ENCODE results near the gene TBC1D14. TPM values are rescaled to one million over a fixed set of nuclear protein-coding genes. Genes with fewer than 3 reads are reported as not detected.
"Not testable (repeated sequence)": the region's sequence is repeated elsewhere in the genome, so short reads cannot be mapped to it uniquely, and the experiment has no call there.

Gene TBC1D14
- polyA plus RNA-seq, 2 donors: 13.4 to 23.2 TPM

GRCh38 chr4:6906486-6906885 is 3.1 kb upstream of the TBC1D14 start:
- 85 to 94% methylated on average over 6 of the region's 6 CpGs for WGBS, 2 donors
- H3K4me1 ChIP-seq (ENCODE audit: control insufficient read depth in 2 of 2, insufficient read depth in 2 of 2, low read length in 1 of 2): peaks cover 0 to 16% of the 10 kb centered on the region in 2 donors
- not testable (repeated sequence) for H3K4me3 ChIP-seq (ENCODE audit: low read depth in 1 of 2, low read length in 2 of 2); H3K27me3 ChIP-seq (ENCODE audit: control insufficient read depth in 1 of 2, insufficient read depth in 2 of 2, low read length in 2 of 2); H3K9me3 ChIP-seq (ENCODE audit: control insufficient read depth in 2 of 2, insufficient read depth in 1 of 2, low read depth in 1 of 2, low read length in 1 of 2); H3K36me3 ChIP-seq (ENCODE audit: control insufficient read depth in 2 of 2, insufficient read depth in 2 of 2, low read length in 1 of 2); H3K27ac ChIP-seq (ENCODE audit: low read depth in 2 of 2, low read length in 1 of 2)

- Histone ChIP-seq H3K4me3 (ENCODE audit: low read depth in 1 of 2, low read length in 2 of 2) (no peak overlapping the region), H3K27ac (ENCODE audit: low read depth in 2 of 2, low read length in 1 of 2) (no peak overlapping the region), H3K9me3 (ENCODE audit: control insufficient read depth in 2 of 2, insufficient read depth in 1 of 2, low read depth in 1 of 2, low read length in 1 of 2) (no peaks in the 10 kb centered on the region), H3K36me3 (ENCODE audit: control insufficient read depth in 2 of 2, insufficient read depth in 2 of 2, low read length in 1 of 2) (no peaks in the 10 kb centered on the region), H3K27me3 (ENCODE audit: control insufficient read depth in 1 of 2, insufficient read depth in 2 of 2, low read length in 2 of 2) (no peaks in the 10 kb centered on the region), H3K4me1 (ENCODE audit: control insufficient read depth in 2 of 2, insufficient read depth in 2 of 2, low read length in 1 of 2) (peaks cover 0 to 18% of the 10 kb centered on the region in 2 donors)
- 24 to 32% methylated on average over 22 of the region's 22 CpGs for WGBS, 2 donors
Measured at GRCh38 chr4:6907658-6908191, 1.9 kb upstream of the TBC1D14 start.

GRCh38 chr4:6908432-6909112 is 1.1 kb upstream of the TBC1D14 start:
- Histone ChIP-seq H3K27me3 (ENCODE audit: control insufficient read depth in 1 of 2, insufficient read depth in 2 of 2, low read length in 2 of 2) (no peaks in the 10 kb centered on the region), H3K27ac (ENCODE audit: low read depth in 2 of 2, low read length in 1 of 2) (peak overlapping the region; percentile 88 to 98), H3K9me3 (ENCODE audit: control insufficient read depth in 2 of 2, insufficient read depth in 1 of 2, low read depth in 1 of 2, low read length in 1 of 2) (no peaks in the 10 kb centered on the region), H3K4me3 (ENCODE audit: low read depth in 1 of 2, low read length in 2 of 2) (peak overlapping the region; percentile 62 to 70), H3K4me1 (ENCODE audit: control insufficient read depth in 2 of 2, insufficient read depth in 2 of 2, low read length in 1 of 2) (peaks cover 0 to 18% of the 10 kb centered on the region in 2 donors), H3K36me3 (ENCODE audit: control insufficient read depth in 2 of 2, insufficient read depth in 2 of 2, low read length in 1 of 2) (no peaks in the 10 kb centered on the region)
- 20 to 26% methylated on average over 15 of the region's 15 CpGs for WGBS, 2 donors

GRCh38 chr4:6909970-6910339 is 329 bp downstream of the TBC1D14 start:
- Histone ChIP-seq H3K4me1 (ENCODE audit: control insufficient read depth in 2 of 2, insufficient read depth in 2 of 2, low read length in 1 of 2) (peaks cover 0 to 18% of the 10 kb centered on the region in 2 donors), H3K36me3 (ENCODE audit: control insufficient read depth in 2 of 2, insufficient read depth in 2 of 2, low read length in 1 of 2) (no peaks in the 10 kb centered on the region), H3K27me3 (ENCODE audit: control insufficient read depth in 1 of 2, insufficient read depth in 2 of 2, low read length in 2 of 2) (no peaks in the 10 kb centered on the region), H3K27ac (ENCODE audit: low read depth in 2 of 2, low read length in 1 of 2) (peak overlapping the region; percentile 29 to 56), H3K4me3 (ENCODE audit: low read depth in 1 of 2, low read length in 2 of 2) (peak overlapping the region; percentile 62 to 78), H3K9me3 (ENCODE audit: control insufficient read depth in 2 of 2, insufficient read depth in 1 of 2, low read depth in 1 of 2, low read length in 1 of 2) (no peaks in the 10 kb centered on the region)
- 0 to 1% methylated on average over 26 to 58 of the region's 58 CpGs for WGBS, 2 donors

- Histone ChIP-seq H3K9me3 (ENCODE audit: control insufficient read depth in 2 of 2, insufficient read depth in 1 of 2, low read depth in 1 of 2, low read length in 1 of 2) (no peaks in the 10 kb centered on the region), H3K27me3 (ENCODE audit: control insufficient read depth in 1 of 2, insufficient read depth in 2 of 2, low read length in 2 of 2) (no peaks in the 10 kb centered on the region), H3K27ac (ENCODE audit: low read depth in 2 of 2, low read length in 1 of 2) (peak overlapping the region in 1 of 2 donors; percentile 29), H3K4me3 (ENCODE audit: low read depth in 1 of 2, low read length in 2 of 2) (peak overlapping the region; percentile 62 to 78), H3K4me1 (ENCODE audit: control insufficient read depth in 2 of 2, insufficient read depth in 2 of 2, low read length in 1 of 2) (peaks cover 0 to 19% of the 10 kb centered on the region in 2 donors), H3K36me3 (ENCODE audit: control insufficient read depth in 2 of 2, insufficient read depth in 2 of 2, low read length in 1 of 2) (no peaks in the 10 kb centered on the region)
- WGBS, 2 donors: 14 to 17% methylated on average over 31 of the region's 31 CpGs
Measured at GRCh38 chr4:6910340-6910959, 824 bp downstream of the TBC1D14 start.

- H3K4me1 ChIP-seq (ENCODE audit: control insufficient read depth in 2 of 2, insufficient read depth in 2 of 2, low read length in 1 of 2): peaks cover 2 to 22% of the 10 kb centered on the region in 2 donors
- no peaks in the 10 kb centered on the region for H3K36me3 ChIP-seq (ENCODE audit: control insufficient read depth in 2 of 2, insufficient read depth in 2 of 2, low read length in 1 of 2)
- H3K27me3 ChIP-seq (ENCODE audit: control insufficient read depth in 1 of 2, insufficient read depth in 2 of 2, low read length in 2 of 2): no peaks in the 10 kb centered on the region
- H3K27ac ChIP-seq (ENCODE audit: low read depth in 2 of 2, low read length in 1 of 2): no peak overlapping the region
- H3K9me3 ChIP-seq (ENCODE audit: control insufficient read depth in 2 of 2, insufficient read depth in 1 of 2, low read depth in 1 of 2, low read length in 1 of 2): no peaks in the 10 kb centered on the region
- H3K4me3 ChIP-seq (ENCODE audit: low read depth in 1 of 2, low read length in 2 of 2): peak overlapping the region in 1 of 2 donors; percentile 62
- 86 to 92% methylated on average over 15 of the region's 15 CpGs for WGBS, 2 donors
Measured at GRCh38 chr4:6910960-6911874, 1.6 kb downstream of the TBC1D14 start.

GRCh38 chr4:6911917-6912316 is 2.3 kb downstream of the TBC1D14 start:
- 84 to 85% methylated on average over 10 of the region's 10 CpGs for WGBS, 2 donors
- peaks cover 3 to 27% of the 10 kb centered on the region in 2 donors for H3K4me1 ChIP-seq (ENCODE audit: control insufficient read depth in 2 of 2, insufficient read depth in 2 of 2, low read length in 1 of 2)
- not testable (repeated sequence) for H3K9me3 ChIP-seq (ENCODE audit: control insufficient read depth in 2 of 2, insufficient read depth in 1 of 2, low read depth in 1 of 2, low read length in 1 of 2); H3K4me3 ChIP-seq (ENCODE audit: low read depth in 1 of 2, low read length in 2 of 2); H3K27me3 ChIP-seq (ENCODE audit: control insufficient read depth in 1 of 2, insufficient read depth in 2 of 2, low read length in 2 of 2); H3K27ac ChIP-seq (ENCODE audit: low read depth in 2 of 2, low read length in 1 of 2); H3K36me3 ChIP-seq (ENCODE audit: control insufficient read depth in 2 of 2, insufficient read depth in 2 of 2, low read length in 1 of 2)

- no peak overlapping the region for H3K27ac ChIP-seq (ENCODE audit: low read depth in 2 of 2, low read length in 1 of 2)
- H3K36me3 ChIP-seq (ENCODE audit: control insufficient read depth in 2 of 2, insufficient read depth in 2 of 2, low read length in 1 of 2): no peaks in the 10 kb centered on the region
- peaks cover 3 to 31% of the 10 kb centered on the region in 2 donors for H3K4me1 ChIP-seq (ENCODE audit: control insufficient read depth in 2 of 2, insufficient read depth in 2 of 2, low read length in 1 of 2)
- no peak overlapping the region for H3K4me3 ChIP-seq (ENCODE audit: low read depth in 1 of 2, low read length in 2 of 2)
- 61 to 70% methylated on average over 4 of the region's 4 CpGs for WGBS, 2 donors
- H3K27me3 ChIP-seq (ENCODE audit: control insufficient read depth in 1 of 2, insufficient read depth in 2 of 2, low read length in 2 of 2): no peaks in the 10 kb centered on the region
- no peaks in the 10 kb centered on the region for H3K9me3 ChIP-seq (ENCODE audit: control insufficient read depth in 2 of 2, insufficient read depth in 1 of 2, low read depth in 1 of 2, low read length in 1 of 2)
Measured at GRCh38 chr4:6912441-6912840, 2.8 kb downstream of the TBC1D14 start.

GRCh38 chr4:6913350-6913905 is 3.8 kb downstream of the TBC1D14 start:
- H3K27ac ChIP-seq (ENCODE audit: low read depth in 2 of 2, low read length in 1 of 2): no peak overlapping the region
- 89 to 92% methylated on average over 6 of the region's 6 CpGs for WGBS, 2 donors
- peaks cover 3 to 38% of the 10 kb centered on the region in 2 donors for H3K4me1 ChIP-seq (ENCODE audit: control insufficient read depth in 2 of 2, insufficient read depth in 2 of 2, low read length in 1 of 2)
- no peaks in the 10 kb centered on the region for H3K27me3 ChIP-seq (ENCODE audit: control insufficient read depth in 1 of 2, insufficient read depth in 2 of 2, low read length in 2 of 2)
- H3K4me3 ChIP-seq (ENCODE audit: low read depth in 1 of 2, low read length in 2 of 2): no peak overlapping the region
- H3K9me3 ChIP-seq (ENCODE audit: control insufficient read depth in 2 of 2, insufficient read depth in 1 of 2, low read depth in 1 of 2, low read length in 1 of 2): no peaks in the 10 kb centered on the region
- no peaks in the 10 kb centered on the region for H3K36me3 ChIP-seq (ENCODE audit: control insufficient read depth in 2 of 2, insufficient read depth in 2 of 2, low read length in 1 of 2)

Measured in esophagus (tissue), 2 donors.